Spleen (tissue), 7 donors: ENCODE measurements around the gene SRCAP.

ENCODE experiments used
- CTCF ChIP-seq, 11 experiments: fragments of 200-600 bp in 7 of 11; fragments of 450-650 bp in 4 of 11; sonication (generic) in 4 of 11; IDR thresholded peaks in 8 of 11; conservative IDR thresholded peaks in 3 of 11; 1 replicate in 7 of 11; 2 replicates in 4 of 11; pipeline versions ENCODE4 v1.4.0 to v1.8.0; 2016 to 2021; ENCODE audit warnings: antibody characterized with exemption in 11 of 11, inconsistent platforms in 4 of 11, mild to moderate bottlenecking in 1 of 11
- POLR2A ChIP-seq, 3 donors: fragments of 450-650 bp; IDR thresholded peaks; one replicate each; pipeline ENCODE4 v1.5.1; 2017; ENCODE audit warnings: antibody characterized with exemption in 3 of 3, mild to moderate bottlenecking in 1 of 3
- donor health status: DM: no; HTN: no; CAD: no; lungs with moderate emphysema.
- donor health status: DM: no; HTN: no; CAD: no.
- donor health status: DM: no; HTN: no; CAD: no.

GRCh38 chr16:30658731-30659506, 40.1 kb upstream of the SRCAP start:
- TF ChIP-seq CTCF (IDR thresholded peaks at IDR 0.05 in 8 of 11, conservative IDR thresholded peaks at IDR 0.05 in 3 of 11) (peak in 3 of 11 experiments; percentile 14 to 41 (median 23)), POLR2A (IDR thresholded peaks at IDR 0.05) (peak in 1 of 3 donors; percentile 19)
